ENCODE results near the gene MAD1L1.

The MAD1L1 gene

GRCh38 chr7:2019711-2020511 lies 212.8 kb downstream of the MAD1L1 start:
- DNase-seq, result no peak

DNA sequence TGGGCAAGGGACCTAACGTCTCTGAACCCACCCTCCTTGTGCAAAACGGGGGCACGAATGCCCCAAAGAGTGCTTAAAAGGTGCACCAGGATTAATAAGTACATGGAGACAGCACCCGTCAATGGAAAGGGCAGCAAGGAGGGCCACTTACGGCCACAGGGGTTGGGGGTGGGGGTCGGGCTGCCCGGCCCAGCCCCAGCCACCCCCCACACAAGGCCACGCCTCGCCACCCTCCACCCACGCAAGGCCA lies 213.4 kb downstream of the MAD1L1 start:
- DNase-seq, result no peak

DNA sequence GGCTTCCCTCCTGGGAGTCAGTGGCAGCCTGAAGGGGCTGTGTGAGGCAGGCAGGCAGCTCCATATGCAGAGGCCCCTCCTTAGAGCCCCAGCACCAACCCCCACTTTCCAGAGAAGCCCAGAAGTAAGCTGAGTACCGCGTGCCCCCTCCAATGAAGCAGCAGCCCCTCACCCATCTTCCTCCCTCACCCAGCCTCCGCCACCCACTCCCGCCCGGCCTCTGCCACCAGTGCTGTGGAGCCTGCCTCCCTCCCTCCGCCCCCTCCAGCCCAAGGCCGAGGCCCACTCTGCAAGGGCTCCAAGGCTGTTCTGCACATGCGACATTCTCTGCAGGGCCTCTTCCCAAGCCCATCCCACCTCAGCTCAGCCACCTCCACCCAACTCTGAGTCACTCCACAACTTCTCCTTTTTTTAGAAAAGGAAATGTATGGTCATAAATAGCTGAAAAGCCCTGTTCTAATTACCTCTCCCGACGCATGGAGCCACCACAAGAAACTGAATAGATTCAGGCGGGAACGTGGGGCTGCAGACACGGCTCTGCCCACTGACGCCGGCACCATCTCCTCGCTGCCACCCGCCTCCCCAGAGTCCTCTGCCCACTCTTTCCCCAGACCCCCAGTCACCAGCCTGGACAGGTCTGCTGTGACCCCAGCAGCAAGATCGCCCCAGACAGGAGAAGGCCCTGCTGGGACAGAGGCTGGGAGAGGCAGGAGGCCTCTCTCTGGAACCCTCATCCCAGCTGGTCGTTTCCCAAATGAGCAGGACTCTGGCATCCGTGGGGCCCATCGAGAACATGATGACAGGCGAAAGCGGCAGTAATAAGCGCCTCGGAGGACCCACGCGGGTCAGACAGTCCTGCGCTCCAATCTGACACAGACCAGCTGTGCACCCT lies 213.9 kb downstream of the MAD1L1 start:
- no peak for DNase-seq

GRCh38 chr7:2017914-2018568 lies 214.7 kb downstream of the MAD1L1 start:
- DNase-seq, result no peak

DNA sequence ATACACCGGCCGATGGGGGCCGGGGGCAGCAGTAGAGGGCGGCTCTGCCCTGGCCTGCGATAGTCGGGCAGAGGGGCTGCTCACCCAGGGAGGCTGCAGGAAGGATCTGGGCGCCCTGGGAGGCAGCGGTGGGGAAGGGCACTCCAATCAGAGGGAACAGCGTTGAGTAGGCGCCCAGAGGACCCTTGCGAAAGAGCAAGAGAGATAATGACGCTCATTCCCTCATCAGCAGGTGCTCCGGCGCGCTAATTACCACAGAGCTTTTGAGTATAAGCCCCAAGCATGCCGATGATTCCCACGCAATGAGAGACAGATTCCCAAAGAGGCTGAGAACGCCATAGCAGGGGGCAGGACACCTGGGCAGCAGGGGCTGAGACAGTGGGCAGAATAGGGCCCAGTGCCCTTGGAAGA lies 215.3 kb downstream of the MAD1L1 start:
- DNase-seq, result no peak

DNA sequence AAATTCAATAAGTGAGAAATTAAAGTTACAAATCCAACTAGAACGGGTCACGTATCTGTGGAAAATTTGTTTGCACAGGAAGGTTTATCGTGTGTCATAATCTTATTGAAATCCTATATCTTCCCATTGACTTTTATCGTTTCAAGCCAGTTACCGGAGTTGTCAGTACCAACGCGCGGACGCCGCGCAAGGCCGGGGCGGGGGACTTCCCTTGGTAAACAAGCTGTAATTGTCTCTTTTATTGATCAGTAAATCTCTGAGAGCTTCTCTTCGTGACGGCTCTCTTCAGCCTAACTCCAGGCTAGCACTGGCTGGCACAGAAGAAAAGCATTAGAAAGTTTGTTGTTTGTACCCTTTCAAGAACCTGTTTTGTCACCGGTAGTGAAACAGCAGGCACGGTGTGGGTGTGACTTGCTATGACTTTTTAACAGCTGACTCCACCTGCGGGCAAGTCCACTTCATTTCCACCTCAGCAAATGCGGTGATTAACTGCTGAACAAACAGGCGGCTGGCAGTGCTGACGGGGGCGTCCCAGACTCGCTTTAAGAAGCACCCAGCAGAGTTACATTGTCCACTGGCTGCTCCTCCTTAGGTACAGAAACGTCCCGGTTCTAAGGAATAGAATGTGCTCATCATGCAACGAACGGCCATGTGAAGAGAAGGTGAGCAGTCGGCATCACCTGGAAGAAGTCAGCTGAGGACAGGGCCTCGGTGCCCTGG lies 215.8 kb downstream of the MAD1L1 start:
- no peak for DNase-seq

- DNase-seq, result no peak
Observed at GRCh38 chr7:2016021-2016631, 216.6 kb downstream of the MAD1L1 start.

- DNase-seq, result no peak
Observed at GRCh38 chr7:2015251-2015871, 217.4 kb downstream of the MAD1L1 start.

DNA sequence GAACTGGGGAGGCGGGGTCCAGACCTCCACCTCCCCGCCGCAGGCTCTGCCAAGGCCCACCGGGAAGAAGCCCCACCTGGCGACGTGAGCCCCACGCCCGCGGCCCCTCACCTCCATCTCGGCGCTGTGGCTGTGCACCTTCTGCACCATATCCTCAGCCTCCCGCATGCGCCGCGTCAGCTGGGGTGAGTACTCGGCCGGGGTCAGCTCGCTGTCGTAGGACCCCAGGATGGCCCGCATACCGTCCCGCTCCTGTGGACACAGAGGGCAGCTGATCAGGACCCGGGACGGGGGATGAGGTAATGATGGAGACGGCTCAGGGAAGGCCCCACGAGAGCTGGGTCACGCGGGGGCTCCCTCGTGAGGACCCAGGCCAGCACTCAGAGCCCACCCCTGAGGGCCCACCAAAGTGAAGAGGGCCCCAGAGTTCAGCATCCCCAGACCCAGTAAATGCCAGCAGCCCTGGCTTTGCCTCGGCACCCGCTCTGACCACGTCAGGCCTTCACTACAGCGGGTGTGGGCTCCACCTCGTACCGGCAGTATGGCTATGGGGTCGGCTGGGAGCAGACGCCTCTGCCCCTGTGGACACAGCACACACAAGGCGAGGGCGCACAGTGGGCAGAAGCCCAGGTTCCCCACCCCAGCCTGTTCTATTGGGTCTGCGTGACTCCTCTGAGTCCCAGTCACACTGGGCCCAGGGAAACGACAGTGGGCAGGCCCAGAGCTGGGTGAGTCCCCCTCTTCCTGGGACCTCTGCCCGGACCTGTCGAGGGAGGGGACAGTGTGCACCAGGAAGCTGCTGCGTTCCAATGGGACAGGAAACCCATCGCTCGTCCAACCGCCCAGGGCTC lies 218.1 kb downstream of the MAD1L1 start:
- DNase-seq, result no peak

DNA sequence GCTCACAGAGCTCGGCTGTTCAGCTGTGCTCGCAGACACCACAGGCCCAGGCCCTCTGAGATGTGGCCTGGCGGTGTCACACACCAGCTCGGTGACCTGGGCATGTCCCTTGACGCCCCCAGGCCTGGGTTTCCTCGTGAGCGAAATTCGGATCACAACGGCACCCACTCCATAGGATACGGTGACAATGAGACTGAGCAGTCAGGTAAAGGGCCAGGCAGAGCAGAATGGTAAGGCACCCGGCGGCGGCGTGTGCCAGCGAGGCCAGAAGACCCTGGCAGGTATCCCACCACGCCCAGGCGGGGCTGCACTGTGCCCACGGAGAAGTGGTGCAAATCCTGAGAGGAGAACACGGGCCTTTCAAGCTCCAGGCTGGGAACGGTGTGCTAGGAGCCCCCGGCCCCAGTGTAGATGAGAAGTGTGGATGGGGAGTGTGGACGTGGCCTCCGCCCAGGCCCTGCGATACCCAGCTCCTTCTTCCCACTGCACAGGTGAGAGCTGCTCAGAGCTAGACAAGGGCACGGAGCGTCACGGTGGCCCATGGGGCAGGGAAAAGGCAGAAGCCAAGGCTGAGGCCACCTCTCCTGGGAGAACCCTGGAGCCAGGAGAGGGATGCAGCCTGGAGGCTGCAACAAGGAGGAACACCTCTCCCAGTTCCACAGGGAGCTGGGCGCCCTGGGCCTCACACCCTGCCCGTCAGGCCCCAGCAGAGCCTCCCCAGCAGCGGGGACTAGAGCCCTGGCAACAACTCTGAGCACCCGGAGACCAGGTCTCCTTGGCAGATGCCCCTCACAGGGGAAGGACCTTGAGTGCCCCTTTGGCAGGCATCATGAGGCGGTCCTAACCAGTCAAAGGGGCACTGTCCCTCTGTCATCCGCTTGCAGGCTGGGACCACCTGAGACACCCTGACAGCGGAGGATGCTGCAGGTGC lies 219.1 kb downstream of the MAD1L1 start:
- DNase-seq, result no peak

DNA sequence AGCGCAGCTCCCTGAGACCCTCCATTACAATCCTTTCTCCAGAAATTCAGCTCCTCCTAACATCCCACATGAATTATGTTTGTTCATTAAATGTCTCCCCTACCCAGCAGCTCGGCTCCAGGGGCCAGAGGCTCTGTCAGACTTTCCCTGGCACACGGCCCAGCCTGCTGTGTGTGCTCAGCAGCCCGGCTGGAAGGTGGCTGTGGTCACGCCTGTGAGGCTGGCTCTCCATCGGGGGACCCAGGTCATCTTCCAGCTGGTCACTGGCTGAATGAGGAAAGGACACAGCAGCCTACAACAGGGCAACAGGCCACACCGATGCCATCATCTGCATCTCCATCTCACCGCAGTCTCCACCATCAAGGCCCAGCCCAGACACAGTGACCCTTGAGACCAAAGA lies 219.8 kb downstream of the MAD1L1 start:
- no peak for DNase-seq

DNA sequence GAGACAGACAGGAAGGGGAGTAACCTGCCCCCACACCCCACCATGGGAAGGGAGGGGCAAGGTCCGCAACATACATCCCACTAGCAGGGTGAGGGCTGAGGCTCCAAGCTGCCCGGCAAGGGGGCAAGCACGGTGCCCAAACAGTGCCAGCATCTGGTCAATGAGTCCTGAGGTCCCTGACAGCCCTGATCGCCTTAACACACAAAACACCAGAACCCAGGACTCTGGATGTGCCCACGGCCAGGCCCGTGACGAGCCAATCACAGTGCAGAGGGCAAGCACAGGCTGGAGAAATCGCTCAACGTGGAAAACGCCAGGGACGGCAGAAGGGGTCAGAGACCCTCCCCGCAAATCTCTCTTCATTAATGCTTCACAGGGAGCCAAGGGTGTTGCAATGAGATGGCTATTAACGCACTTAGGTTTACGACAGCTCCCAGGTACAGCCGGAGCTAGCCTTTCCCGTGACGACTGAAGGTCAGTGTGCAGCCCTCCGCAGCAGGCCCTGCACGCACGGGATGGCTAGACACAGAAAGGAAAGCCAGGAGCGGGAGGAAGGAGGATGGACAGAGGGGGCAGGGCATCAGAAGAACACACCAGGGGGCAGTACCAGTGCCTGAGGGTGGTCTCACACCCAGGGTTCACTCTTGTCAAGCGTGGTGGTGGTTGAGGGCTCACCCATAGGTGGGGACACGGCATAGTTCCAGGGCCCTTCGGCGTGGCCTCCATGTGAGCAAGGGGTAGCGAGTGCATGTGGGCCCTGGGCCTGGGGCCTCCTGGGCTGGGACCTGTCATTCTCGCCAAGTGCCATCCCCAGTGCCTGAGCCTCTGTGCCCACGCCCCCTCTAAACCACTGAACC lies 220.5 kb downstream of the MAD1L1 start:
- no peak for DNase-seq

- no peak for DNase-seq
Observed at GRCh38 chr7:2011266-2012043, 221.3 kb downstream of the MAD1L1 start.

DNA sequence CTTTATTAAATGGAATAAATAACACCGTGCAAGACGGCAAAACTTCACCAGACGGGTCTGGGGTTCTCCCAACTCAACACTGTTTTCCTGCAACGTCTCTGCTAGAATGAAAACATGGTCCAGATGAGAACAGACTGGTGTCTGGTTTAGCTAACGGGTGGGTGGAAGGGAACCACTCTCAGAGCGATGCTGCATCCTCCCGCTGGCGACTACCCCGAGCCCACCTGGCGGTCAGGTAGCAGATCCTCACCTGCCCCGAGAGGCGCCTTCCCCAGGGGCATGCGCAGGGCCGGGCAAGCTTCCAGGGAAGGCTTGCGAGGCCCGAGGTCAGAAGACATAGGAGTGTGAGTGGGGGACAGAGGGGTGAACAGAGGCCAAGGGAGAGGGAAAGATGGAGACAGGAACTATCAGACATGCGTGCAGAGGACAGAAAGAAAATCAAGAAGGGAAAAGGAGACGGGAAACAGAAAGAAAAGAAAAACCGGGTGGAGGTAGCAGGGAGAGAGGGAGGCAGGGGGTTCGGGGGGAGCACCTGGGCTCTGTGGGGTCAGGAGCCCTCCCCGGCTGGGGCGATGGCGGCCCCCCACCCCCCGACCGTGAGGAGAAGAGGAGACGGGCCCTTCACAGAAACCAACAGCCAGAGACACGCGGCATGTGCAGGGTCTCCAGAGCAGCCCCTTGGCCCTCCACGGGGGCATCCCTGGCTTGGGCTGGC lies 222.0 kb downstream of the MAD1L1 start:
- DNase-seq, result no peak

DNA sequence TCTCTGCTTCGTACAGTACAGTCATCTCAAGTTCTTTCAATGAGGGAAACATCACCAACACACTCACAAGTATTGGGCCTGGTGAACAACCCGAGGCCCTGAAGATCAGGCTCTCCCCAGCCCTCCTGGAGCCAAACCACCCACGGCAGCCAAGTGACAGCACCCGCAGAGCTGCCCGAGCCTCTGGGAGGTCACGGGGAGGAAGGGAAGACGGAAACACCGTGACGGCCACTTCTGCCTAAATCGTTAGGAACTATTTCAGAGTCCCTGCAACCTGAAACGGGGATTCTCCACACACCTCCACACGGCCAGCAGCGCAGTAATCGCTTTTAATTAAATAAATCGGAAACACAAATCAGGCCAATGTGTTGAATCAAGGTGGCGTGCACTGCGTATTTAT lies 222.6 kb downstream of the MAD1L1 start:
- no peak for DNase-seq

GRCh38 chr7:2009541-2010001 lies 223.2 kb downstream of the MAD1L1 start:
- DNase-seq, result no peak

- no peak for DNase-seq
Observed at GRCh38 chr7:2008936-2009540, 223.7 kb downstream of the MAD1L1 start.

Data from NCI-H187 (cell line).